Osteocyte (in vitro differentiated cells): ENCODE measurements around the gene TMEM208. TPM values are rescaled to one million over a fixed set of nuclear protein-coding genes. Genes with fewer than 3 reads are reported as not detected.

Experiments used
- DNase-seq: peaks from one replicate; pipeline ENCODE4 v3.0.0; 2021; ENCODE audit warnings: mixed read lengths; ENCODE audit not compliant: unreplicated experiment; ENCODE audit errors: extremely low spot score
- H3K27ac Mint-ChIP-seq: one replicate; pipeline ENCODE4 v1.8.0; 2021; ENCODE audit warnings: mild to moderate bottlenecking, mixed read lengths; ENCODE audit not compliant: unreplicated experiment
- H3K27me3 Mint-ChIP-seq: one replicate; pipeline ENCODE4 v1.8.0; 2021; ENCODE audit warnings: mixed read lengths; ENCODE audit not compliant: unreplicated experiment
- H3K36me3 Mint-ChIP-seq: one replicate; pipeline ENCODE4 v1.8.0; 2021; ENCODE audit warnings: mixed read lengths; ENCODE audit not compliant: unreplicated experiment
- H3K4me1 Mint-ChIP-seq: one replicate; pipeline ENCODE4 v1.8.0; 2021; ENCODE audit warnings: mixed read lengths; ENCODE audit not compliant: unreplicated experiment
- H3K4me3 Mint-ChIP-seq: one replicate; pipeline ENCODE4 v1.8.0; 2021; ENCODE audit warnings: mild to moderate bottlenecking, moderate library complexity, mixed read lengths; ENCODE audit not compliant: unreplicated experiment
- H3K9me3 Mint-ChIP-seq: one replicate; pipeline ENCODE4 v1.8.0; 2021; ENCODE audit warnings: mixed read lengths; ENCODE audit not compliant: unreplicated experiment
- CTCF ChIP-seq: fragments of 200-600 bp; sonication (generic); IDR thresholded peaks from 2 replicates; pipeline ENCODE4 v1.5.0; 2021; ENCODE audit warnings: antibody characterized with exemption, mild to moderate bottlenecking, moderate library complexity
- total RNA-seq: library from RNA; stranded (reverse); gene quantifications from 2 replicates; pipeline ENCODE4 v1.2.1, GENCODE V29; 2021

The TMEM208 gene
- total RNA-seq, 1 donor from 2014 or later = 41.0 TPM

- peaks cover 41% of the 10 kb centered on the region for H3K36me3 Mint-ChIP-seq
- H3K27me3 Mint-ChIP-seq = no peaks in the 10 kb centered on the region
- peaks cover 4% of the 10 kb centered on the region for H3K4me1 Mint-ChIP-seq
- H3K4me3 Mint-ChIP-seq = no peak overlapping the region
- no peak overlapping the region for H3K27ac Mint-ChIP-seq
- no peak for DNase-seq
- TF ChIP-seq CTCF = no peak
- no peaks in the 10 kb centered on the region for H3K9me3 Mint-ChIP-seq
These were observed 6.7 kb downstream of the TMEM208 start for GRCh38 chr16:67233596-67233995.

- Mint-ChIP-seq H3K36me3 (peaks cover 40% of the 10 kb centered on the region), H3K4me1 (no peaks in the 10 kb centered on the region), H3K4me3 (no peak overlapping the region), H3K9me3 (no peaks in the 10 kb centered on the region), H3K27ac (no peak overlapping the region), H3K27me3 (no peaks in the 10 kb centered on the region)
- no peak for TF ChIP-seq CTCF
- no peak for DNase-seq
These were observed 7.3 kb downstream of the TMEM208 start for GRCh38 chr16:67234180-67234597.

GRCh38 chr16:67235816-67236562 lies 9.1 kb downstream of the TMEM208 start:
- Mint-ChIP-seq H3K27ac (peak overlapping the region; percentile 54), H3K4me1 (peaks cover 12% of the 10 kb centered on the region), H3K4me3 (no peak overlapping the region), H3K36me3 (peaks cover 29% of the 10 kb centered on the region), H3K27me3 (no peaks in the 10 kb centered on the region), H3K9me3 (no peaks in the 10 kb centered on the region)
- DNase-seq = no peak
- TF ChIP-seq CTCF = no peak

GRCh38 chr16:67236563-67237395 lies 9.8 kb downstream of the TMEM208 start:
- H3K27ac Mint-ChIP-seq = peak overlapping the region; percentile 54
- H3K4me1 Mint-ChIP-seq = peaks cover 20% of the 10 kb centered on the region
- DNase-seq = no peak
- H3K4me3 Mint-ChIP-seq = no peak overlapping the region
- no peaks in the 10 kb centered on the region for H3K27me3 Mint-ChIP-seq
- H3K36me3 Mint-ChIP-seq = peaks cover 29% of the 10 kb centered on the region
- TF ChIP-seq CTCF = no peak
- H3K9me3 Mint-ChIP-seq = no peaks in the 10 kb centered on the region
